Liver (tissue), 3 donors: Measurements from ENCODE around the gene PDCD1.

Experiments
- ATF3 ChIP-seq: IDR thresholded peaks from 2 replicates; pipeline ENCODE4 v1.6.1; 2016; ENCODE audit warnings: antibody characterized with exemption
- CTCF ChIP-seq: fragments of 150-350 bp; IDR thresholded peaks from 2 replicates; pipeline ENCODE4 v1.5.1; 2017; ENCODE audit warnings: improper control_type of control experiment, low read depth, low read length; ENCODE audit not compliant: missing input control
- donor health status: healthy.
- donor health status: healthy.

GRCh38 chr2:241846406-241846805, 12.3 kb downstream of the PDCD1 start:
- no peak for TF ChIP-seq CTCF
- TF ChIP-seq ATF3: no peak
